Heart left ventricle (tissue), 13 donors: Measurements from ENCODE around the gene ZBTB4.

ENCODE experiments used
- POLR2A ChIP-seq, 2 donors: fragments of 450-650 bp; IDR thresholded peaks; one replicate each; pipeline ENCODE4 v1.6.1; 2017; ENCODE audit warnings: antibody characterized with exemption in 2 of 2, mild to moderate bottlenecking in 2 of 2, moderate library complexity in 2 of 2
- TF ChIP-seq, protein P1 (sequence below), 12 donors: fragments of 200-600 bp; sonication (generic) in 4 of 12; IDR thresholded peaks; one replicate each; pipeline versions ENCODE4 v1.5.0 to v1.8.0; 2018 to 2022; ENCODE audit warnings: antibody characterized with exemption in 12 of 12, mild to moderate bottlenecking in 5 of 12
- donor health status: ischemic (EF 13 %, LVEDD 7.1; RV severe dilation, severe dysfunction).
- donor health status: DM: no; HTN: yes; CAD: no.
- donor health status: DM: no; HTN: no; CAD: no.
- donor health status: ischemic (EF 25% LVEDD 6.9; RV normal size, moderate dysfunction).
- donor health status: ischemic (EF 25% LVEDD 5.7; RV mildly dilated, moderate dysfunction).
- donor health status: ischemic (EF 35%, LVEDD 5.7; RV mildly dilated, moderate dysfunction).
- donor health status: nonischemic (EF 11% LVEDD 7.7; RV severe dilation, severe dysfunction).
- donor health status: DM: yes; HTN: yes; CAD: no.
- donor health status: PGD.
- donor health status: ischemic (EF 29% LVEDD 5.4; RV normal size, mild dysfunction).
- donor health status: nonischemic (EF 23%, LVEDD 6.1; RV moderate dilation, normal function).

DNA sequence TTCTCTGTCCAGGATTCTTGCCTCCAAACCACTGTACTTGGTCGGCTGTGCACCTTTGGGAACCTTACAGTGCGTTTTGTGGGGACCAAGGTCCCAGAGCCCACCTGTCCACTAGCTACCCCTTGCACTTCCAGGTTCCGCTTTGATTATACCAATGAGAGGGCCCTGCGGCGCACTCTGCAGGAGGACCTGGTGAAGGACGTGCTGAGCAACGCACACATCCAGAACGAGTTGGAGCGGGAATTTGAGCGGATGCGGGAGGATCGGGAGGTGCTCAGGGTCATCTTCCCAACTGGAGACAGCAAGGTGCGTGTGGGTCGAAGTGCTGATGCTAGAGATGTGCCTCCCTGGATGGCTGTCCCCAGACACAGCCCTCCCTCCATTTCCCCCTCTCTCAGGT lies 23.6 kb upstream of the ZBTB4 start:
- no peak for TF ChIP-seq POLR2A (IDR thresholded peaks at IDR 0.05)
- TF ChIP-seq, protein P1, sequence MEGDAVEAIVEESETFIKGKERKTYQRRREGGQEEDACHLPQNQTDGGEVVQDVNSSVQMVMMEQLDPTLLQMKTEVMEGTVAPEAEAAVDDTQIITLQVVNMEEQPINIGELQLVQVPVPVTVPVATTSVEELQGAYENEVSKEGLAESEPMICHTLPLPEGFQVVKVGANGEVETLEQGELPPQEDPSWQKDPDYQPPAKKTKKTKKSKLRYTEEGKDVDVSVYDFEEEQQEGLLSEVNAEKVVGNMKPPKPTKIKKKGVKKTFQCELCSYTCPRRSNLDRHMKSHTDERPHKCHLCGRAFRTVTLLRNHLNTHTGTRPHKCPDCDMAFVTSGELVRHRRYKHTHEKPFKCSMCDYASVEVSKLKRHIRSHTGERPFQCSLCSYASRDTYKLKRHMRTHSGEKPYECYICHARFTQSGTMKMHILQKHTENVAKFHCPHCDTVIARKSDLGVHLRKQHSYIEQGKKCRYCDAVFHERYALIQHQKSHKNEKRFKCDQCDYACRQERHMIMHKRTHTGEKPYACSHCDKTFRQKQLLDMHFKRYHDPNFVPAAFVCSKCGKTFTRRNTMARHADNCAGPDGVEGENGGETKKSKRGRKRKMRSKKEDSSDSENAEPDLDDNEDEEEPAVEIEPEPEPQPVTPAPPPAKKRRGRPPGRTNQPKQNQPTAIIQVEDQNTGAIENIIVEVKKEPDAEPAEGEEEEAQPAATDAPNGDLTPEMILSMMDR (IDR thresholded peaks at IDR 0.05), result peak in 4 of 12 donors; percentile 10 to 31 (median 16)
